ENCODE results near the gene UBE4B.

Gene UBE4B

DNA sequence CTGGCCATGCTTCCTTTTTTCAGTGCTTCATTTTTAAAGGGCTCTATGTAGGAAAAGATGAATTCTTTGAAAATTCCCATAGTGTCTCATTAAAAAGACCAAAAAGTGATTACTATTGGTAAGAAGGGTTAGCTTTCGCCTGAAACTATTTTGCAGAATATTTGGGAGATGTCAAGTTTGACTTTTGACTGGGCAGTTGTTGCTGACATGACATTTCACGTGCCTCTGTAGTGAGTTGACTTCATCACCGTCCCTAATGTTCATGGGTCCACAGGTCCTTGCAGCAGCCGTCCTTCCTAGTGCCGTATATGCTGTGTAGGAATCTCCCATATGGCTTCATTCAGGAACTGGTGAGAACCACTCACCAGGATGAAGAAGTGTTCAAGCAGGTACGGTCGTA lies 88.9 kb downstream of the UBE4B start:
- no peak for DNase-seq

- DNase-seq, result no peak
These were observed 90.2 kb downstream of the UBE4B start for GRCh38 chr1:10122926-10123325.

DNA sequence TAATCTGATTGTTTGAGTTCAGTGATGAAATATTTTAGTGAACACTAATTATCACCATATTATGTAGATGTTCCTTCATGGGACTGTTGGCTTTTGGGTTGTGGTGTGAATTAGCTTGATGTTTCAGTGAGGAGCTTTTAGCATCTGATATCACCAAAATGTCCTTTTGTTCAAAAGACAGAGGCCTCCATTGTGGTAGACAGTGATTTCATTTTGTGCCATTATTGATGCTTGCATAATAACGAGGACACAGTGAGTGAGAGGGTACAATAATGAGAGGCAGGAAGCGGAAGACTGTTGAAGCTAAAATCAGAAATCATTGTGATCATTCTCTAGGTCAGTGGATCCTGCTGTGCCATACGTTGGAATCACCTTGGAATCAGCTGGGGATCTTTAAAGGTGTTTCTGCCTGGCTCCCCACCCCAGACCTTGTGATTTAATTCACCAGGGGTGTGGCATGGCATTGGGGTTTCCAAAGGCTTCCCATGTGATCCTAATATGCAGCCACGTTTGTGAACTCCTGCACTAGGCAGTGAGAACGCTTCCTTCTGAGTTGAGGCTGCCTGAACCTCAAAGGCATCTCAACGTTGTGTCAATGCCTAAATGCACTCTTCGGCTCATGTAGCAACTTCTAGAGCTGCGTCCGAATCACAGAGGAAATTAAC lies 95.5 kb downstream of the UBE4B start:
- DNase-seq, result no peak

GRCh38 chr1:10132316-10132715 lies 99.6 kb downstream of the UBE4B start:
- no peak for DNase-seq

GRCh38 chr1:10132852-10133251 lies 100.1 kb downstream of the UBE4B start:
- DNase-seq, result no peak

GRCh38 chr1:10140981-10141380 lies 108.2 kb downstream of the UBE4B start:
- no peak for DNase-seq

DNA sequence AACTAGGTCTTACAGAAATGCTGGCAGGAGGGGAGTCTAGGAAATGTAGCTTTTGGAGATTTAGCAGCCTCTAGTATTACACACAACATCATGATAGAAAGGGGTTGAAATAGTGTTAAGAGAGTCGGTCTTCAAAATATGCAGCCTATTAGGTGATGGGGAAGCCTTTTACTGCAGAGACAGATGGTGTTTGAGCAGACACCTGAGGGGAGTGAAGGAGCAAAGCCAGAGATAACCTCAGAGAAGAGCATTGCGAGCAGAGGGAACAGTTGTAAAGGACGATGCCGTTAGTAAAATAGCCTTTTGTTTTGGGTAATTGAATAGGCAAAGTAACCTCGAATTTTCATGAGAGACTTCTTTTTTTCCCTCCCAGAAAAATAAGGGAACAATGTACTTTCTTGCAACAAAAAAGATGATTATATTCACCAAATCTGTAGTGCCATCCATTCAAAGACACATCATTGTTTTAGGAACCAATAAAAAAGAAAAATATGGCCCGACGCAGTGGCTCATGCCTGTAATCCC lies 111.3 kb downstream of the UBE4B start:
- DNase-seq, result no peak

GRCh38 chr1:10146391-10146790 lies 113.6 kb downstream of the UBE4B start:
- no peak for DNase-seq

GRCh38 chr1:10149231-10149630 lies 116.5 kb downstream of the UBE4B start:
- no peak for DNase-seq

DNA sequence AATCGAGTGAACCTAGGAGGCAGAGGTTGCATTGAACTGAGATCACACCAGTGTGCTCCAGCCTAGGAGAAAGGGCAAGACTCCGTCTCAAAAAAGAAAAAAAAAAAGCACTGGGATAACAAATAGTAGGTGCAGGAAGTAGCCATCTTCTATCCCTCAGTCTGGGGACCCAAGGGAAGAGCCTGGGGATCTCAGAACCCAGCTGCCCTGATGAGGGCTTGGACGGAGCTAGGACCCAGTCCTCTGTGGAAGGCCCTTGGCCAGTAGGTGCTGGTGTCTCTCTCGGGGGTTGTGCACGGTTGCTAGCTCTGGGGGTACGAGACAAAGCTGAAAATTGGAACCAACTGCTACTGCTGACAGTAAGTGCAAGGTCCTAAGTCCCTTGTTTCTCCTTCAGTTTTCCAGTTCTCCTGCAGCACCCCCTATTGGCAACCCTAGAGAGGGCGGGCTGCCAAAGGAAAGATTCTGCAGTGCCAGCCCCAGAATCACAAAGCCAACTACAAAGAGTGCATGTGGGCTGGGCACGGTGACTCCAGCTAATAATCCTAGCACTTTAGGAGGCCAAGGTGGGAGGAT lies 120.0 kb downstream of the UBE4B start:
- DNase-seq, result no peak

GRCh38 chr1:10155087-10155712 lies 122.4 kb downstream of the UBE4B start:
- no peak for DNase-seq

GRCh38 chr1:10160173-10160572 lies 127.4 kb downstream of the UBE4B start:
- DNase-seq, result no peak

DNA sequence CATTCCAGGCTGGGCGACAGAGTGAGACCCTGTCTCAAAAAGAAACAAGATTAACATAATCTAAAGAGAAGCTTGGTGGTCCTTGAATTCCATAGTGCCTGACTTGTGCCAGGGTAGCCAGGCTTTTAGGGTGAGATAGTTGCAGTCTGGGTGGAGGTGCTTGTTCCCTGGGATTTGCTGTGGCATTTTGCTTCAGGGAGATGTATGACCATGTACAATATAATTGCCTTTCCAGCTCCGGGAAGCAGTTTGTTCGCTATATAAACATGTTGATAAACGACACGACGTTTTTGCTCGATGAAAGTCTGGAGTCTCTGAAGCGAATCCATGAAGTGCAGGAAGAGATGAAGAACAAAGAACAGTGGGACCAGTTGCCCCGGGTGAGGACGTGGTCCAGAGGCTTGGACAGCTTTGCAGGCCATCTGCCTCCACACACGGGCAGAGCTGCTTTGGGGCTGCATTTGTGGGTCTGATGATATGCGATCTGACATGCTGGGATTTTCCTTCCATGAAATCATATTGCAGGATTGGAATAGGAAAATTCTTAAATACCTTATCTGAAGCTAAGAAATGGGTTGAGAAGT lies 128.2 kb downstream of the UBE4B start:
- DNase-seq, result no peak

DNA sequence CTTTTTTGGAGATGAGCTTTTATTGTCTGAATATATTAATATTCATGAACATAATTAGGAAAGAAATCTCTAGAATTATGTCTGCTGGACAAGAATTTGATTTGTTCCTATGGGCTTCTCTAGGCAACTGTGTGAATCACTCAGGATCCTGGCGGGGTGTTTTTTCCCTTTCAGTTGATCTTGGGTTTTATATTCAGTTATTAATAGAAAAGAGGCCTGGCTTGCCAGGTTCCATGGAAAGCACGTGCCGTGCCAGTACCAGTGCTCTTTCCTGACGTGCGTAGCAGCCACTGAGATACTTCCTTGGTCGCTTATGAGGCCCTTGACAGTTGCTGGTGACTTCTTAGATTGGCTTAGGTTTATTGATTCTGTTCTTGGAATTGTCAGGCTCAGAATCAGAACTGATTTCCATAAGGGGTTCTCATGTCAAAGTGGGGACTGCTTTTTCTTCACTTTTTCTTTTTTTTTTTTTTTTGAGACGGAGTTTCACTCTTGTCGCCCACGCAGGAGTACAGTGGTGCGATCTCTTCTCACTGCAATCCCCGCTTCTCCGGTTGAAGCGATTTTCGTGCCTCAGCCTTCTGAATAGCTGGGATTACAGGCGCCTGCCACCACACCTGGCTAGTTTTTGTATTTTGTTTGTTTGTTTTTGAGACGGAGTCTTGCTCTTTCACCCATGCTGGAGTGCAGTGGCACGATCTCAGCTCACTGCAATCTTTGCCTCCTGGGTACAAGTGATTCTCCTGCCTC lies 129.0 kb downstream of the UBE4B start:
- DNase-seq, result no peak

DNA sequence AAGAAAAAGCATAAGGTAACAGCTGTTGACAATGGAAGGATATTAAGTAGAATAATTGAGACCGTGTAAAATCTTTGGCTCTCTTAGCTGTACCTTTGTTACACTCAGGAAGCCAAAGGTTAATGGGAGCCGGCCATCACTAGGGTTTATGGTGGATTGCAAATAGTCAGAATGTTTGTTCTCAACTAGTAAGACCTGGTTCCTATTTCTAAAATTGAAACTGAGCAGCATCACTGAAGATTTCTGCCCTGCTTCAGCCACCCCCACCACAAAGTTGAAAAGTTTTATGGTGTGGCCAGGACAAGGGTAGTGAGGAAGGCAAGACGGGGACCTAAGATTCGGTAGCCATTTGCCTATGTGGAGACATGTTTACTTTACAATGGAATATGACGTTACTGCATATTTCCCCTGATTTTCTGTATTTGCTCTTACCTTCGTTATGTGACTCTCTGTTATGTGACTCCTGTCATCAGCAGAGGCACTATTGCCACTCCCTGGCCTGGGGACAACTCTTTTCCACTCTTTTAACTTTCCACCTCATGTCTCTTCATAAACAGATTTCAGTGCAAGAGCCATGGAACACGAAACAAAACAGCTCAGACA lies 136.3 kb downstream of the UBE4B start:
- DNase-seq, result no peak

DNA sequence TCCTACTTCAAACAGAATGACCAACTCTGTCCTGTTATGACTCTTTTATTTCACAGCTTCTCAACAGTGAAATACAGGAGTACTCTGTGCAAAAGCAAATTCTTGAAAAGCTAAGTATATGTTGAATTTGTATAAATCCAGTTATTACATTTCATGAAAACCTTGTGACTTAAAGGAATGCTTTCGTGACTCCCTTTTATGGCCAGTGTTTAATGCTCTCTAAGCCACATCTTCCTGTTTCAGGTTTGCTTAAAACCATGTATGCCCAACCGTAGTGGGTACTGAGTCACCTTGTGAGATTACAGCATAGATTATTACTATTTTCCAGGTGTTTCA lies 137.4 kb downstream of the UBE4B start:
- no peak for DNase-seq

GRCh38 chr1:10171105-10171767 lies 138.5 kb downstream of the UBE4B start:
- DNase-seq, result no peak

- DNase-seq, result no peak
These were observed 139.4 kb downstream of the UBE4B start for GRCh38 chr1:10171995-10172669.

- no peak for DNase-seq
These were observed 140.8 kb downstream of the UBE4B start for GRCh38 chr1:10173582-10173981.

- no peak for DNase-seq
These were observed 145.1 kb downstream of the UBE4B start for GRCh38 chr1:10177876-10178275.

- DNase-seq, result no peak
These were observed 146.0 kb downstream of the UBE4B start for GRCh38 chr1:10178597-10179405.

Data from NCI-H2081 treated with DMSO at 0.1 percent for 48 hours (cell line).